B cell (primary cell): ENCODE measurements around the gene KCNA3. TPM values are rescaled to one million over a fixed set of nuclear protein-coding genes. Genes with fewer than 3 reads are reported as not detected.

ENCODE experiments used
- ATAC-seq: fragments of 200-7000 bp; cut with Tn5 transposase; one replicate; pipeline ENCODE4 v1.10.0; 2021; ENCODE audit warnings: low read depth, mild to moderate bottlenecking, moderate number of reproducible peaks, moderate library complexity
- CTCF ChIA-PET: fragments of 350-600 bp; sonication (Branson Sonifier 250); formaldehyde crosslinking; loops from one replicate; lab custom pipeline; 2021; ENCODE audit warnings: antibody characterized with exemption, inconsistent platforms; lab: Charles Lee
- POLR2A ChIA-PET: fragments of 350-600 bp; sonication (Branson Sonifier 250); formaldehyde crosslinking; loops from one replicate; lab custom pipeline; 2021; ENCODE audit warnings: antibody characterized with exemption; lab: Charles Lee
- DNase-seq: peaks from one replicate; pipeline ENCODE4 v3.0.0; 2013
- H2AFZ ChIP-seq: 2 replicates; pipeline ENCODE4 v1.6.1; 2012; ENCODE audit warnings: mild to moderate bottlenecking, low read depth, low read length; ENCODE audit not compliant: insufficient read depth, poor library complexity, severe bottlenecking
- H3K27ac ChIP-seq, 2 donors: 1 replicate in 1 of 2; 2 replicates in 1 of 2; pipeline ENCODE4 v1.5.1; 2012 to 2013; ENCODE audit warnings: low read length in 2 of 2, mild to moderate bottlenecking in 2 of 2, moderate library complexity in 1 of 2
- H3K27me3 ChIP-seq, 4 experiments: fragments of 200-600 bp in 1 of 4; sonication (generic) in 1 of 4; replicated peaks in 1 of 4; 1 replicate in 2 of 4; 2 replicates in 2 of 4; pipeline versions ENCODE4 v1.6.1 to v1.7.0; 2013 to 2016; ENCODE audit warnings: low read length in 3 of 4, mild to moderate bottlenecking in 2 of 4, mixed read lengths in 1 of 4, moderate library complexity in 1 of 4; ENCODE audit not compliant: insufficient read depth in 4 of 4, control insufficient read depth in 3 of 4; ENCODE audit errors: control extremely low read depth in 1 of 4
- H3K36me3 ChIP-seq, 2 experiments: replicated peaks in 1 of 2; 1 replicate in 1 of 2; 2 replicates in 1 of 2; pipeline versions ENCODE4 v1.6.1 to v1.7.1; 2013; ENCODE audit warnings: low read length in 1 of 2; ENCODE audit not compliant: insufficient read depth in 2 of 2, control insufficient read depth in 1 of 2; ENCODE audit errors: control extremely low read depth in 1 of 2, extremely low read depth in 1 of 2
- H3K4me1 ChIP-seq, 2 donors: fragments of 200-600 bp in 1 of 2; sonication (generic) in 1 of 2; 1 replicate in 1 of 2; 2 replicates in 1 of 2; pipeline versions ENCODE4 v1.5.1 to v1.6.1; 2013 to 2017; ENCODE audit warnings: low read length in 2 of 2; ENCODE audit not compliant: control insufficient read depth in 2 of 2, insufficient read depth in 2 of 2
- H3K4me2 ChIP-seq: replicated peaks from 2 replicates; pipeline ENCODE3; 2012; ENCODE audit warnings: mild to moderate bottlenecking, low read depth, low read length; ENCODE audit not compliant: poor library complexity, severe bottlenecking
- H3K4me3 ChIP-seq, 5 experiments: fragments of 200-600 bp in 1 of 5; sonication (generic) in 1 of 5; 1 replicate in 3 of 5; 2 replicates in 2 of 5; pipeline versions ENCODE4 v1.5.1 to v1.7.0; 2011 to 2016; ENCODE audit warnings: low read length in 4 of 5, mild to moderate bottlenecking in 4 of 5, low read depth in 2 of 5, control low read depth in 1 of 5, moderate library complexity in 1 of 5; ENCODE audit not compliant: insufficient read depth in 1 of 5; ENCODE audit errors: control extremely low read depth in 1 of 5, extremely low read depth in 1 of 5
- H3K79me2 ChIP-seq: fragments of 200-600 bp; sonication (generic); one replicate; pipeline ENCODE4 v1.6.0; 2016; ENCODE audit warnings: low read length; ENCODE audit not compliant: control insufficient read depth, insufficient read depth
- H3K9ac ChIP-seq: fragments of 200-600 bp; sonication (generic); 2 replicates; pipeline ENCODE4 v1.6.1; 2017; ENCODE audit warnings: mild to moderate bottlenecking, low read length, moderate library complexity
- H3K9me3 ChIP-seq, 3 donors: one replicate each; pipeline versions ENCODE4 v1.6.1 to v1.7.1; 2013; ENCODE audit warnings: low read length in 2 of 3; ENCODE audit not compliant: control insufficient read depth in 2 of 3, insufficient read depth in 1 of 3; ENCODE audit errors: control extremely low read depth in 1 of 3
- H4K20me1 ChIP-seq: 2 replicates; pipeline ENCODE4 v1.6.0; 2012; ENCODE audit warnings: mild to moderate bottlenecking, low read length; ENCODE audit not compliant: insufficient read depth, control insufficient read depth, poor library complexity, severe bottlenecking
- H3K27ac Mint-ChIP-seq: one replicate; pipeline ENCODE4 v1.8.0; 2021; ENCODE audit warnings: mixed read lengths
- H3K27me3 Mint-ChIP-seq: one replicate; pipeline ENCODE4 v1.8.0; 2021; ENCODE audit warnings: mixed read lengths
- H3K4me1 Mint-ChIP-seq: one replicate; pipeline ENCODE4 v1.8.0; 2021; ENCODE audit warnings: mixed read lengths
- H3K4me3 Mint-ChIP-seq: one replicate; pipeline ENCODE4 v1.8.0; 2021; ENCODE audit warnings: mixed read lengths
- H3K9me3 Mint-ChIP-seq: one replicate; pipeline ENCODE4 v1.8.0; 2022; ENCODE audit warnings: mixed read lengths; ENCODE audit not compliant: insufficient read depth
- CTCF ChIP-seq: fragments of 200-600 bp; IDR thresholded peaks from one replicate; pipeline ENCODE4 v1.8.0; 2022; ENCODE audit warnings: antibody characterized with exemption, mild to moderate bottlenecking
- EZH2 ChIP-seq: IDR thresholded peaks from 2 replicates; pipeline ENCODE4 v1.6.1; 2012; ENCODE audit warnings: borderline replicate concordance, low read depth, mild to moderate bottlenecking, moderate library complexity, low read length; ENCODE audit not compliant: insufficient read depth, poor library complexity, severe bottlenecking
- WGBS: methylation state at CpG from one replicate; pipeline ENCODE4 v1.1.5; 2013; ENCODE audit warnings: missing lambda C conversion rate; ENCODE audit not compliant: insufficient coverage; 5-methylcytosine and 5-hydroxymethylcytosine counted together
- intact Hi-C: fragments of 100-400 bp; cut with micrococcal nuclease; formaldehyde crosslinking; loops from one replicate; pipeline ENCODE4 v1.10.0; 2022
- polyA plus RNA-seq: library from polyadenylated mRNA; depleted of rRNA; stranded (reverse); fragments of >200 nt; gene quantifications from 2 replicates; pipeline ENCODE4 v1.2.3, GENCODE V29; 2012
- total RNA-seq, 2 donors: library from RNA; stranded (reverse); fragments of 120-200 nt in 1 of 2; gene quantifications; 1 replicate in 1 of 2; 2 replicates in 1 of 2; pipeline versions ENCODE4 v1.2.3 to v1.2.4, GENCODE V29; 2013 to 2022

Gene KCNA3
- total and polyA plus RNA-seq, 2 donors (not counting 1 experiment from before 2014, with no cell fraction given): 17.5 to 60.0 TPM

- Mint-ChIP-seq H3K4me3 (no peak overlapping the region), H3K27ac (no peak overlapping the region), H3K9me3 (no peaks in the 10 kb centered on the region), H3K4me1 (no peaks in the 10 kb centered on the region), H3K27me3 (no peaks in the 10 kb centered on the region)
- Histone ChIP-seq H3K9me3 (no peaks in the 10 kb centered on the region), H3K9ac (no peak overlapping the region), H3K4me2 (no peak overlapping the region), H3K27me3 (no peaks in the 10 kb centered on the region), H3K4me3 (no peak overlapping the region), H4K20me1 (no peaks in the 10 kb centered on the region), H3K4me1 (no peaks in the 10 kb centered on the region), H2AFZ (no peak overlapping the region), H3K36me3 (peaks cover 0 to 21% of the 10 kb centered on the region in 2 experiments), H3K79me2 (no peaks in the 10 kb centered on the region), H3K27ac (no peak overlapping the region)
- ATAC-seq (no peak), DNase-seq (no peak)
- TF ChIP-seq CTCF (no peak), EZH2 (no peak)
- POLR2A ChIA-PET: no interaction called here
- intact Hi-C loops: no loop called here
- no CpG with 5 or more reads among the region's 2 CpGs for WGBS
- CTCF ChIA-PET: interaction anchor here (0.7 to 1.3 kb wide), 4 partner anchors 12 to 688 kb away, joined by 3 to 5 read pairs (median 3); no protein-coding TSS in a partner anchor
Observed at GRCh38 chr1:110657351-110657750, 17.4 kb downstream of the KCNA3 start.

GRCh38 chr1:110650609-110651008 lies 24.1 kb downstream of the KCNA3 start:
- Histone ChIP-seq H3K27me3 (no peaks in the 10 kb centered on the region), H4K20me1 (no peaks in the 10 kb centered on the region), H3K9me3 (no peaks in the 10 kb centered on the region), H2AFZ (no peak overlapping the region), H3K27ac (no peak overlapping the region), H3K4me3 (no peak overlapping the region), H3K9ac (no peak overlapping the region), H3K36me3 (no peaks in the 10 kb centered on the region), H3K4me2 (no peak overlapping the region), H3K4me1 (no peaks in the 10 kb centered on the region), H3K79me2 (no peaks in the 10 kb centered on the region)
- POLR2A ChIA-PET: no interaction called here
- no peak for ATAC-seq
- Mint-ChIP-seq H3K27me3 (peaks cover 6% of the 10 kb centered on the region), H3K27ac (no peak overlapping the region), H3K9me3 (no peaks in the 10 kb centered on the region), H3K4me3 (no peak overlapping the region), H3K4me1 (no peaks in the 10 kb centered on the region)
- no peak for DNase-seq
- no CpG with 5 or more reads among the region's 2 CpGs for whole genome bisulfite sequencing
- CTCF ChIA-PET: interaction anchor here (0.8 to 5.8 kb wide), 2 partner anchors 13 to 14 kb away, joined by 3 to 29 read pairs; no protein-coding TSS in a partner anchor
- TF ChIP-seq CTCF (no peak), EZH2 (no peak)
- intact Hi-C loops: no loop called here
